Measurements from ENCODE around the gene MATN4.

- TF ChIP-seq CTCF (IDR thresholded peaks at IDR 0.05) (no peak), POLR2A (IDR thresholded peaks at IDR 0.05) (no peak)
Measured at GRCh38 chr20:45325371-45325770, 17.3 kb upstream of the MATN4 start.

Measured in uterus (tissue), 2 donors.